Cardiac muscle cell (in vitro differentiated cells and primary cell): ENCODE data around the gene IRAK1. TPM values are rescaled to one million over a fixed set of nuclear protein-coding genes. Genes with fewer than 3 reads are reported as not detected.

ENCODE experiments used
- DNase-seq, 2 donors: peaks; one replicate each; pipeline versions ENCODE4 v3.0.0 to v3.0.0-alpha.2; 2010 to 2017; ENCODE audit warnings: low read depth in 1 of 2, low spot score in 1 of 2
- H3K27ac ChIP-seq: fragments of 200-600 bp; sonication (generic); 2 replicates; pipeline ENCODE4 v1.5.1; 2016
- H3K27me3 ChIP-seq: fragments of 200-600 bp; sonication (generic); 2 replicates; pipeline ENCODE4 v1.6.0; 2016; ENCODE audit warnings: control low read depth
- H3K36me3 ChIP-seq: fragments of 200-600 bp; sonication (generic); 2 replicates; pipeline ENCODE4 v1.5.1; 2016; ENCODE audit warnings: control low read depth
- H3K4me1 ChIP-seq: fragments of 200-600 bp; sonication (generic); 2 replicates; pipeline ENCODE4 v1.8.1; 2017; ENCODE audit warnings: low read depth, mild to moderate bottlenecking, mixed run types
- H3K4me3 ChIP-seq: fragments of 200-600 bp; sonication (generic); 2 replicates; pipeline ENCODE4 v1.5.1; 2016; ENCODE audit warnings: mild to moderate bottlenecking
- H3K9me3 ChIP-seq: fragments of 200-600 bp; sonication (generic); 2 replicates; pipeline ENCODE4 v1.5.1; 2017; ENCODE audit warnings: low read depth, mild to moderate bottlenecking, control low read depth
- CTCF ChIP-seq: IDR thresholded peaks from 2 replicates; pipeline ENCODE4 v1.5.1; 2012; ENCODE audit warnings: low read depth, mild to moderate bottlenecking, low read length
- polyA plus RNA-seq: library from polyadenylated mRNA; unstranded; fragments of >200 nt; fragmentation: Nextera tagmentation; extraction: Ambion mirVana; gene quantifications from 2 replicates; pipeline ENCODE4 v1.2.1, GENCODE V29; 2016
- total RNA-seq: library from RNA; depleted of rRNA; stranded (reverse); fragments of >200 nt; gene quantifications from 2 replicates; pipeline ENCODE4 v1.2.3, GENCODE V29; 2016

IRAK1 gene
- total and polyA plus RNA-seq, 2 experiments from 2014 or later = 22.7 to 31.1 TPM

GRCh38 chrX:153968255-153968654 is 51.4 kb downstream of the IRAK1 start:
- peaks cover 2% of the 10 kb centered on the region for H3K36me3 ChIP-seq
- H3K4me3 ChIP-seq = no peak overlapping the region
- H3K9me3 ChIP-seq = no peaks in the 10 kb centered on the region
- H3K27ac ChIP-seq = peak overlapping the region; percentile 37
- no peak for TF ChIP-seq CTCF
- no peaks in the 10 kb centered on the region for H3K27me3 ChIP-seq
- DNase-seq = no peak
- no peaks in the 10 kb centered on the region for H3K4me1 ChIP-seq

GRCh38 chrX:153967536-153968224 is 52.0 kb downstream of the IRAK1 start:
- H3K27ac ChIP-seq = no peak overlapping the region
- DNase-seq = no peak
- no peaks in the 10 kb centered on the region for H3K9me3 ChIP-seq
- H3K36me3 ChIP-seq = peaks cover 2% of the 10 kb centered on the region
- H3K4me3 ChIP-seq = no peak overlapping the region
- no peaks in the 10 kb centered on the region for H3K4me1 ChIP-seq
- no peak for TF ChIP-seq CTCF
- no peaks in the 10 kb centered on the region for H3K27me3 ChIP-seq

- no peak for TF ChIP-seq CTCF
These were observed 52.7 kb downstream of the IRAK1 start for GRCh38 chrX:153966841-153967535.

GRCh38 chrX:153966283-153966688 is 53.4 kb downstream of the IRAK1 start:
- Histone ChIP-seq H3K27me3 (no peaks in the 10 kb centered on the region), H3K9me3 (no peaks in the 10 kb centered on the region), H3K36me3 (peaks cover under 1% of the 10 kb centered on the region), H3K4me1 (no peaks in the 10 kb centered on the region), H3K27ac (no peak overlapping the region), H3K4me3 (no peak overlapping the region)
- DNase-seq = no peak
- no peak for TF ChIP-seq CTCF

More at GRCh38 chrX:153966841-153967535, 52.7 kb downstream of the IRAK1 start:
- Histone ChIP-seq H3K4me1 (no peaks in the 10 kb centered on the region), H3K36me3 (peaks cover 2% of the 10 kb centered on the region), H3K27ac (no peak overlapping the region), H3K27me3 (no peaks in the 10 kb centered on the region), H3K9me3 (no peaks in the 10 kb centered on the region), H3K4me3 (no peak overlapping the region)
- no peak for DNase-seq

- no peak for TF ChIP-seq CTCF
- no peaks in the 10 kb centered on the region for H3K36me3 ChIP-seq
- H3K4me1 ChIP-seq = no peaks in the 10 kb centered on the region
- no peak overlapping the region for H3K27ac ChIP-seq
- H3K4me3 ChIP-seq = no peak overlapping the region
- no peak for DNase-seq
- H3K27me3 ChIP-seq = no peaks in the 10 kb centered on the region
- no peaks in the 10 kb centered on the region for H3K9me3 ChIP-seq
These were observed 54.3 kb downstream of the IRAK1 start for GRCh38 chrX:153965406-153965805.
